ES-I3 (cell line): Measurements from ENCODE around the gene MYH9.
"Not testable (repeated sequence)": the region's sequence is repeated elsewhere in the genome, so short reads cannot be mapped to it uniquely, and the experiment has no call there.

Experiments used
- H3K36me3 ChIP-seq: 2 replicates; pipeline ENCODE4 v1.6.1; 2013; ENCODE audit warnings: mild to moderate bottlenecking, low read length, control low read depth, moderate library complexity; ENCODE audit not compliant: insufficient read depth
- H3K4me1 ChIP-seq: 2 replicates; pipeline ENCODE4 v1.6.1; 2013; ENCODE audit warnings: mild to moderate bottlenecking, control low read depth, low read length; ENCODE audit not compliant: insufficient read depth
- H3K9ac ChIP-seq: 2 replicates; pipeline ENCODE4 v1.6.1; 2013; ENCODE audit warnings: low read depth, mild to moderate bottlenecking, low read length, moderate library complexity
- H3K9me3 ChIP-seq: 2 replicates; pipeline ENCODE4 v1.6.1; 2013; ENCODE audit warnings: mild to moderate bottlenecking, low read length, moderate library complexity; ENCODE audit not compliant: control insufficient read depth, insufficient read depth

Gene MYH9

DNA sequence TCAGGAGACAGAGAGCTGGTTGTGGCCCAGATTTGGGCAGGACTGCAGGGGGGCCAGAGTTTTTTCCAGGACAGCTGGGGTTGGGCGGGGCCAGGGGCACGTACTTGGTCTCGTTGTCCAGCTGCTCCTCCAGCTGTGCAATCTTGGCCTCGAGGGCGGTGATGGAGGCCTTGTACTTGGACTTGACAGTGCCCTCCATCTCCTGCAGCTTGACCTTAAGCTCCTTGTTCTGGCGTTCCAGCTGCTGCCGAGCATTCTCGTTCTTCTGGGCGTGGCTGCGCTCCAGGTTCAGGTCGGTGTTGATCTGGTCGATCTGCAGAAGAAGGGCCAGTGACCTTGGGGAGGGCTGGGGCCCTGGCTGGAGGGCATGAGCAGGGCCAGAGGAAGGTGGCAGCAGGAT is 102.8 kb downstream of the MYH9 start:
- H3K4me1 ChIP-seq, result peaks cover 3% of the 10 kb centered on the region; the same call in 1 of the 2 replicates
- H3K36me3 ChIP-seq, result peaks cover 43% of the 10 kb centered on the region
- H3K9me3 ChIP-seq, result no peaks in the 10 kb centered on the region
- no peak overlapping the region for H3K9ac ChIP-seq

DNA sequence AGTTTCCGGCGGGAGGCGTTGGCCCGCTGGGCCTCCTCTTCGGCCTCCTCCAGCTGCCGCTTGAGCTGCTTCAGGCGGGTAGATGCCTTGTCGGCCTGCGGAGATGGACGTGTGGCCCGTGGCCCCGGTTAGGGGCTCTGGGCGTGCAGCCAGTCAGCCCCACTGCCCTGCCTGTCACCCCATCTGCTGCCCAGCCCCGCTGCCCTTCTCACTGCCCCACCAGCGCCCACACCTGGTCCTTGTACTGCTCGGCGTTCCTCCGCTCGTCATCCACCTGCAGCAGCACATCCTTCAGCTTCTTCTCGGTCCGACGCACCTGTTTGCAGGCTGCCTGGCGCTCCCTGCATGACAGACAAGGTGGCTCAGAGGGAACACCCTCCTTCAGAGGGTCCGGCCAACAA is 103.6 kb downstream of the MYH9 start:
- no peak overlapping the region for H3K9ac ChIP-seq
- peaks cover 3% of the 10 kb centered on the region; the same call in 1 of the 2 replicates for H3K4me1 ChIP-seq
- no peaks in the 10 kb centered on the region for H3K9me3 ChIP-seq
- peaks cover 36% of the 10 kb centered on the region for H3K36me3 ChIP-seq

DNA sequence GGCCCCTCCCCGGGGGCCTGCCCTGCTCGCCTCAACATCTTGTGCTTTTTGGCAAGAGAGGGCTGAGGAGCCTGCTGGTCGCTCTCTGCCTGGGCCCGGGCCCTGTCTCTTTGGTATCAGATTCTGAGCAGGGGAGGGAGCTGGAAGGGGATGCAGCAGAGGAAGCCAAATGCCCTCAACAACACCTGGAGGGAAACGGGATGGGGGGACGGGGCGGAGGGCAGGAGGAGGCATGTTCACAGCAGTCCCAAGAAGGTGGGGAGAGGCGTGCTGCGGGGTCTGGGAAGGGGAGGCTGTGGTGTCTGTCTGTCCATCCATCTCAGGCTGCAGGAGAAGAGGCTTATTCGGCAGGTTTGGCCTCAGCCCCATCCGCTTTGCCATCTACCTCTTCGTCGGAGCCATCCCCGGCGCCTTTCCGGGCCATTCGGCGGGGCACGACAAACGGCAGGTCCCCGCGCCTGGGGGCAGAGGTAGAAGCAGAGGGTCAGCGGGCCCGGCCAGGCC is 105.4 kb downstream of the MYH9 start:
- no peaks in the 10 kb centered on the region for H3K9me3 ChIP-seq
- no peak overlapping the region for H3K9ac ChIP-seq
- peaks cover 32% of the 10 kb centered on the region for H3K36me3 ChIP-seq
- H3K4me1 ChIP-seq, result peaks cover 3% of the 10 kb centered on the region; the same call in 1 of the 2 replicates

DNA sequence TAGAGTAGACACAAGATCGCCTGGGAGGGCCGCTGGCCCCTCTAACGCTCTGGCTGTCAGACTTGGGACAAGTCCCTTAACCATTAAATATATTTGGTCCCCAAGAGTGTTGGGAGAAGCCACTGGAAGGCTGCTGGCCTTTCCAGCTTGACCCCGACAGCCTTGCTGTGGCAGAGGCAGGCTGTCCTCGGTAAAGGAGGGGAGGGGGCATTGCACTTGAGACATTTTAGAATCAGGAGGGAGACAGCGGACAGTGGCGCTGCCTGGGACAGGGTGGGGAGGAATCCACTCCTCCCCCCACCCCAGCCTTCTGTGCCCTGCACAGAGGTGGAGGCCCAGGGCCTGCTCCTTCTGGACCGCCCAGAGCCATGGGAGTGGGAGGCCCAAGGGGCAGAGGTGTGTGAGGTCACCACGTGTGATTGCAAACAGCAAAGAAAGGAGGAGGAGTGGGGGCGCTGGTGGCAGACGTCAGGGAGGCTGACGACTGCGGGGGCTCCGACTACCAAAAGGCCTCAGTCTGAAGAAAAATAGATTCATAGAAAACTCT is 105.9 kb downstream of the MYH9 start:
- peaks cover 32% of the 10 kb centered on the region for H3K36me3 ChIP-seq
- no peaks in the 10 kb centered on the region for H3K9me3 ChIP-seq
- no peak overlapping the region for H3K9ac ChIP-seq
- peaks cover 3% of the 10 kb centered on the region; the same call in 1 of the 2 replicates for H3K4me1 ChIP-seq

DNA sequence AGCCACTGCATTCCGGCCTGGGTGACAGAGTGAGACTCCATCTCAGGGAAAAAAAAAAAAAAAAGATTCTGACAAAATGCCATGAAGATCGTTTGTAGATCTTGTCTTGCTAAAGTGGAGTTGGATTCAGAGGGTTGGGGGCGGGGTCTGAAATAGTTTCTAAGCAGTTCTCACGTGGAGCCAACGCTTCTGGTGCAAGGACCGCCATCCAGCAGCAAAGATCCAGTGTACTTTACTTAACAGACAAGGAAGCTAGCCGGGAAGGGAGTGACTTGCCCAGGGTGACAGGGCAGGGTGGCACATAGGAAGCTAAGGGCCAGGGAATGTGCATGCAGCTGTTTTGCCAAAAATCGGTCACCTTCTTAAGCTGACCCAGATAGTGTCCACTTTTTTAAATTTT is 107.4 kb downstream of the MYH9 start:
- no peak overlapping the region for H3K9ac ChIP-seq
- peaks cover 24% of the 10 kb centered on the region for H3K36me3 ChIP-seq
- H3K4me1 ChIP-seq, result no peaks in the 10 kb centered on the region
- no peaks in the 10 kb centered on the region for H3K9me3 ChIP-seq

DNA sequence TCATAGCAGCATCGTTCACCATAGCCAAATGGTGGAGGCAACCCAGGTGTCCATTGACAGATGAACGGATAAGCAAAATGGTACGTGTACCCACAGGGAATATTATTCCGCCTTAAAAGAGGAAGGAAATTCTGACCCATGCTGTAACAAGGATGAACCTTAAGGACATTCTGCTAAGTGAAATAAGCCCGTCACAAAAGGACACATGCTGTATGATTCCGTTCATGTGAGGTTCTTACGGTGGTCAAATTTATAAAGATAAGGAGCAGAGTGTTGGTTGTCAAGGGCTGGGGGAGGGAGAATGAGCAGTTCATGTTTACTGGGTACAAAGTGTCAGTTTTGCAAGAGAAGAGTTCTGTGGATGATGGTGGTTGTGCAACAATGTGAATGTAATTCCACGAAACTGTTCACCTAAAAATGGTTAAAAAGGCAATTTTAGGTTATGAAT is 108.5 kb downstream of the MYH9 start:
- Histone ChIP-seq H3K36me3 (peaks cover 13% of the 10 kb centered on the region), H3K4me1 (no peaks in the 10 kb centered on the region), H3K9me3 (no peaks in the 10 kb centered on the region), H3K9ac (no peak overlapping the region)

DNA sequence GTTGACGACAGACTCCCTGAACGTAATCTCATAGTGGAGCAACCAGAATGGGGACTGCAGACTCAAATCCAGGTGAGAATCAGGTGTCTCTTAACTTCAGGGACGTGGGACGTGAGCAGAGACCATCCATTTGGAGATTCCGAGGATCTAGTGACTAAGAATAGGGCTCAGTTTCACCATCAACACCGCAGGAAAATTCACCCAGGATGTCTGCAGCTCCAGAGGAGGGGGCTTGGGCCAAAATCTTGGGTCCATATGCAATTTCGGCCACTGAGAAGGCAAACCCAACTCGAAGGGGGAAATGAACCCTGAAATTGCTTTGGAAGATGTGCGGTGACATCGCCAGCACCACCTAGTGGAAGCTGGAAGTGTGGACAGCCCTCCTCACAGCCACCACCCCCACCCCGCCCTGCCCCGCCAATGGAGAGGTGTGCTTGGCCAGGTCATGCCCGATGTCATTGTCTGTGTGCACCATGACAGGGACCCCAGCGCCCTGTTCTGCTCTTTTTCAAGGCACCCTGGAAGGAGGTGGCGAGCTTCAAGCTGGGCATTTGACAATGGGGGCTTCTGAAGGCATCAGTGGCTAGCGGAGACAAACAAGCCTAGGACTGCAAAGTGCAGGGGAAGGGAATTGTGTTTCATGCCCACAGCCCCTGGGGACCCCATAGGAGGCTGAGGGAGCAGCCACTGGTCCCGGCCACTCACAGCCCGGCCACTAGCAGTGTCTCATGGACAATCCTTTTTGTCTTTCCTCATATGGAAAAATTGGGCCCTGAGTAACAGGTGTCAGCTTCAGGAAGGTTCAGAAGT is 110.1 kb downstream of the MYH9 start:
- H3K9me3 ChIP-seq, result no peaks in the 10 kb centered on the region
- H3K4me1 ChIP-seq, result no peaks in the 10 kb centered on the region
- no peak overlapping the region for H3K9ac ChIP-seq
- peaks cover 4% of the 10 kb centered on the region for H3K36me3 ChIP-seq

DNA sequence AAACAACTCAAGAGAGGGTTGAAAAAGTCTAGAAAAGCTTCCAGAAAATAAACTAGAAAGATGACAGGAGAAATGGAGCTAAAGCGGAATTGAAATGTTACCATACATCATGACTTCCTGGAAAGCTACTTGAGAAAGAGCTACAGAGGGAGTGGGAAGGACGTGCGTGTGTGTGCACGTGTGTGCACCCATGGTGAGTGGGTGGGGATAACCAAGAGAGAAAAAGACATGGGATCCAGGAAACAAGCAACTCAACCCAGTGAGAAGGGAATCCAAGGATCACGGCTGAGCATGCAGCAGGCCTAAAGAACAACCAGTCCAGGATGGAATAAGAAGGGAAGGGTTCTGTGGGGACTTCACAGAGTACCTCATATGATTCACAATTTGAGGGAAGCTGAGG is 113.2 kb downstream of the MYH9 start:
- Histone ChIP-seq H3K36me3 (no peaks in the 10 kb centered on the region), H3K9me3 (no peaks in the 10 kb centered on the region), H3K4me1 (no peaks in the 10 kb centered on the region), H3K9ac (no peak overlapping the region)

DNA sequence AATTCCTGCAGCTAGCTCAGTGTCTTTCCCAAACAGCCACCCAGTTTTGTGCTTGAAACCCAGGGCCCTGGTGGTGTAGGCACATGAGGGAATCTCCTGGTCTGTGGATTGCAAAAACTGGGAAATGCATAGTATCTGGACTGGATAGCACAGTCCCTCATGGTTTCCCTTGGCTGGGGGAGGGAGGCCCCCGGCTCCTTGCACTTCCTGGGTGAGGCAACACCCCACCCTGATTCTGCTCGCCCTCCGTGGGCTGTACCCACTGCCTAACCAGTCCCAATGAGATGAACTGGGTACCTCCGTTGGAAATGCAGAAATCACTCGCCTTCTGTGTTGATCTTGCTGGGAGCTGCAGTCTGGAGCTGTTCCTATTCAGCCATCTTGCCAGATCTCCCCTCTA is 115.8 kb downstream of the MYH9 start:
- not testable (repeated sequence) for H3K9me3 ChIP-seq, H3K4me1 ChIP-seq, H3K36me3 ChIP-seq, H3K9ac ChIP-seq

DNA sequence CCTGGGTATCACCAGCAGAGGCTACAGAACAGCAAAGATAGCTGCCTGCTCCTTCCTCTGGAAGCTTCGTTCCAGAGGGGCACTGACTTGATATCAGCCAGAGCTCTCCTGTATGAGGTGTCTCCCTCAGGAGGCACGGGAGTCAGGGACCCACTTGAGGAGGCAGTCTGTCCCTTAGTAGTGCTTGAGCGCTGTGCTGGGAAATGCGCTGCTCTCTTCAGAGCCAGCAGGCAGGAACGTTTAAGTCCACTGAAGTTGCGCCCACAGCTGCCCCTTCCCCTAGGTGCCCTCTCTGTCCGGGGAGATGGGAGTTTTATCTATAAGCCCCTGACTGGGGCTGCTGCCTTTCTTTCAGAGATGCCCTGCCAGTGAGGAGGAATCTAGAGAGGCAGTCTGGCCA is 116.5 kb downstream of the MYH9 start:
- not testable (repeated sequence) for H3K9me3 ChIP-seq, H3K4me1 ChIP-seq, H3K36me3 ChIP-seq, H3K9ac ChIP-seq

DNA sequence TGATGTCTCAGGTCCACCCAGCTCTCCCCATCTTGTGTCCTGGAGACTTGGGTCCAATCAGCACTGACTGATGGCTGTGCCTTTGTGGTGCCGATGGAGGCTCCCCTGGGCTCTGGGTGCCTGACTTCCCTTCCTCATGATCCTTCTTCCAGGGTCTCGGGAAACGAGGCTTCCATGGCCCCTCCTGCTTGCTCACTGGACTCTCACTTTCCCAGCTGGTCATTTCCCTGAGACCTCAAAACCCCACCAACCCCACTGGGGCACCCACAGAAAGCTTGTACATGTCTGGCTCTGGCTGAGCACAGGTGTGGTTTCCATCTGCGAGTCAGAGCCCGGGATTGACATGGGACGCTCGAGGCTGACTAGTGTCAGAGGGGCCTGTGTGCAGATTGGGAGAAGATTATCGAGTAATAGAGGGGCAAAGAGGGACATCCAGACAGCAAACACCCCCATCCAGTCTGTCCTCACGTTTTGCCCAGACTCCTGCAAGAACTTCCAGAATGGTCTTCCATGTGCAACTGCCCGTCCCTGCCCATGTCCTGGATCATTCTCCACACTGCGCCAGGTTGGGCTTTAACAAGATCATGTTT is 119.8 kb downstream of the MYH9 start:
- H3K4me1 ChIP-seq, result no peaks in the 10 kb centered on the region
- H3K9ac ChIP-seq, result no peak overlapping the region
- H3K36me3 ChIP-seq, result no peaks in the 10 kb centered on the region
- no peaks in the 10 kb centered on the region for H3K9me3 ChIP-seq

DNA sequence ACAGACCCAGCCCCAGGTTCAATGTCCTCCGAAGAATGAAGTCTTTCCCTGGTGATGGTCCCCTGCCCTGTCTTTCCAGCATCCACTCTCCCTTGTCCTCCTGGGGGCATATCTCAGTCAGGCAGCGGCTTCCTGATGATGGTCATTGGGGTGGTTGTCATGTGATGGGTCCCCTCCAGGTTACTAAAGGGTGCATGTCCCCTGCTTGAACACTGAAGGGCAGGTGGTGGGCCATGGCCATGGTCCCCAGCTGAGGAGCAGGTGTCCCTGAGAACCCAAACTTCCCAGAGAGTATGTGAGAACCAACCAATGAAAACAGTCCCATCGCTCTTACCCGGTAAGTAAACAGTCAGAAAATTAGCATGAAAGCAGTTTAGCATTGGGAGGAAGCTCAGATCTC is 120.7 kb downstream of the MYH9 start:
- Histone ChIP-seq H3K36me3 (no peaks in the 10 kb centered on the region), H3K9ac (no peak overlapping the region), H3K9me3 (no peaks in the 10 kb centered on the region), H3K4me1 (no peaks in the 10 kb centered on the region)

DNA sequence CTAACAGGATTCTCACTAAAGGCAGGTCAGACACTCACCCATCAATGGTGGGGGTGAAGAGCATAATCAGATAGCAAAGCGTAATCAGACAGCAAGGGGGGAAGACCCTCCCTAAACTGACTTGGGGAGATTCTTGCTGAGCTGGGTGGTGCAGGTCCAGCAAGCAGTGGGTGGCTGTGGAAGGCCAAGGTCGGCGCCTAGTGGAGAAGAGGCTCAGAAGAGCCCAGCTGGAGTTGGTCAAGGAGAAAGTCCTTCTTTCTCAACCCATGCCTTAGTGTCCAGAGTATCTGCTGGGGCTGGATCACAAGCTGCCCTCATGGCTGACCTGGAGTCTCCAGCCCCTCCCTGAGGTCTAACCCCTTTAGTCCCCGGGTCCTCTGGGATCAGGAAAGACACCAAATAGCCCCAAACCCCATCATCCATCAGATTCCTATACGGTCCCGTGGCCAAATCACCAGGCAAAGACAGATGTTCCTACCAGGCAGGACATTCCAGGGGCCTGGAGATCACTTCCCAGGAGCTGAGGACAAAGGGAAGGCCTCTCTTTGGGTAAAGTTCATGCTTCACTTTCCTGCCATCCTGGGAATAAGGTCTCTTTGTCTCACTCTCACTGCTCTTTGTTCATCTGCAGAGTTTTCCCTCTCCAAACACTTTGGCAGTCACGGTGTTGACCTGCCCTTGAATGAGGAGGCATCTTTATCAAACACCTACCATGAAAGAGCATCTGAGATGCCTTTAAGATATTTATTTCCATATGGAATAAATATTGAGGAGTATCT is 123.7 kb downstream of the MYH9 start:
- H3K9me3 ChIP-seq, H3K36me3 ChIP-seq, H3K9ac ChIP-seq, H3K4me1 ChIP-seq: not testable (repeated sequence)

DNA sequence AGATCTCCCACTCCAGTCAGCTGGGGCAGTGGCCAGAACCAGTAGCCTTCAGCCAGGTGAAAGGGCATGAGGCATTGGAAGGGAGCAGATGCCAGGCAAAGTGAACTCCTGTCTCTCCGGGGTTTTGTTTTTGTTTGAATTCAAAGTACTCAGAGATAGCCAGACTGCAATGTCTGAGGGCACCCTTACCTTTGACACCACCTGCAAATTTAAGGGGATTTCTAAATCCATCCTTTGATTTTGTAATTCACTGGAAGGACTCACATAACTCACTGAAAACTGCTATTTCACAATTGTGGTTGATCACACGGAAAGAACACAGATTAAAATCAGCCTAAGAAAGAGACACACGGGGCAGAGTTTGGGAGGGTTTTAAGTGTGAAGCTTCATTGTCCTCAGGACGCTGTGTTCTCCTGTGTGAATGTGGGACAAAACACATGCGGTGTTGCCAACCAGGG is 124.5 kb downstream of the MYH9 start:
- not testable (repeated sequence) for H3K36me3 ChIP-seq, H3K4me1 ChIP-seq, H3K9ac ChIP-seq, H3K9me3 ChIP-seq
